ENCODE data around the gene GALNS. TPM values are rescaled to one million over a fixed set of nuclear protein-coding genes. Genes with fewer than 3 reads are reported as not detected.

GALNS gene
- total and polyA plus RNA-seq, 2 of the 8 experiments (the other 6 are each of a cell fraction or from before 2014, with no cell fraction given), result 8.9 to 17.8 TPM

GRCh38 chr16:88789594-88789993 is 67.2 kb downstream of the GALNS start:
- DNase-seq (ENCODE audit: low read depth in 1 of 2, low spot score in 2 of 2) (no peak), FAIRE-seq (no peak)
- H3K9me3 ChIP-seq (ENCODE audit: insufficient read depth in 2 of 2, low read depth in 1 of 2, low read length in 1 of 2), result no peaks in the 10 kb centered on the region
- H3K79me2 ChIP-seq (ENCODE audit: control insufficient read depth in 1 of 2, insufficient read depth in 2 of 2, low read length in 2 of 2), result no peaks in the 10 kb centered on the region
- H3K4me3 ChIP-seq (ENCODE audit: extremely low read depth in 1 of 4, insufficient read depth in 2 of 4, low read depth in 3 of 4, low read length in 4 of 4), result no peak overlapping the region
- POLR2A ChIA-PET (ENCODE audit: partially characterized antibody), result interaction anchor here (1.4 kb wide), 1 partner anchor 10 kb away, joined by 3 read pairs; no protein-coding TSS in a partner anchor
- no peak overlapping the region for H3K14ac ChIP-seq (ENCODE audit: insufficient read length)
- H3K18ac ChIP-seq (ENCODE audit: extremely low read depth, low read length), result no peak overlapping the region
- no peak overlapping the region for H2AK5ac ChIP-seq (ENCODE audit: low read depth, low read length)
- H3K4ac ChIP-seq (replicated peaks; ENCODE audit: insufficient read length, low read depth, low read length), result no peak overlapping the region
- no peak overlapping the region for H4K91ac ChIP-seq (replicated peaks; ENCODE audit: insufficient read length, low read length)
- no peak overlapping the region for H2BK12ac ChIP-seq (ENCODE audit: low read depth, low read length)
- peaks cover 2% of the 10 kb centered on the region; the same call in 1 of the 2 replicates for H3K23me2 ChIP-seq (ENCODE audit: low read depth, low read length)
- peaks cover 0 to 26% (median 18%) of the 10 kb centered on the region in 4 experiments; a peak in 6 of 7 replicates for H3K4me1 ChIP-seq (replicated peaks in 1 of 4; ENCODE audit: control insufficient read depth in 3 of 4, insufficient read depth in 4 of 4, low read length in 3 of 4)
- H3K9ac ChIP-seq (replicated peaks in 1 of 4; ENCODE audit: extremely low read depth in 1 of 4, low read depth in 3 of 4, low read length in 3 of 4), result no peak overlapping the region
- H3K4me2 ChIP-seq (ENCODE audit: insufficient read depth in 1 of 2, low read depth in 2 of 2, low read length in 2 of 2), result no peak overlapping the region
- no peaks in the 10 kb centered on the region for H4K20me1 ChIP-seq (replicated peaks in 1 of 2; ENCODE audit: control insufficient read depth in 1 of 2, insufficient read depth in 2 of 2, low read length in 2 of 2)
- peaks cover 0 to 6% (median 3%) of the 10 kb centered on the region in 4 experiments; a peak in 3 of 7 replicates for H3K27me3 ChIP-seq (replicated peaks in 1 of 4; ENCODE audit: control insufficient read depth in 3 of 4, extremely low read depth in 1 of 4, insufficient read depth in 3 of 4, low read length in 3 of 4)
- WGBS, 2 experiments (ENCODE audit: extremely low coverage in 1 of 2, insufficient coverage in 1 of 2, insufficient read length in 1 of 2, insufficient replicate concordance in 2 of 2, low coverage in 1 of 2, low lambda C conversion rate in 2 of 2, missing lambda C conversion rate in 1 of 2), result 88% methylated on average over 6 of the region's 7 CpGs; no CpG with 5 or more reads in 1 of the 2 experiments
- H3K23ac ChIP-seq (ENCODE audit: insufficient read length), result no peak overlapping the region
- CTCF ChIA-PET (ENCODE audit: partially characterized antibody), result no interaction called here
- H2BK120ac ChIP-seq (replicated peaks; ENCODE audit: low read depth, low read length), result no peak overlapping the region
- no peak overlapping the region for H2BK15ac ChIP-seq (ENCODE audit: low read length)
- no peak overlapping the region for H2BK20ac ChIP-seq (ENCODE audit: low read length)
- H3K27ac ChIP-seq (ENCODE audit: low read depth, low read length), result no peak overlapping the region
- H3K56ac ChIP-seq (replicated peaks; ENCODE audit: insufficient read length, low read depth, low read length), result no peak overlapping the region
- no peaks in the 10 kb centered on the region for H3K79me1 ChIP-seq (ENCODE audit: low read depth, low read length)
- no peak overlapping the region for H4K8ac ChIP-seq (ENCODE audit: extremely low read depth, insufficient read depth, low read length)
- H4K5ac ChIP-seq (ENCODE audit: insufficient read length, low read depth, low read length), result no peak overlapping the region
- H3K36me3 ChIP-seq (ENCODE audit: control insufficient read depth in 2 of 4, insufficient read depth in 4 of 4, low read length in 3 of 4), result no peaks in the 10 kb centered on the region
- H2AFZ ChIP-seq (ENCODE audit: low read length), result no peak overlapping the region
- H2BK5ac ChIP-seq (ENCODE audit: low read depth, low read length), result no peak overlapping the region
